Measurements from ENCODE around the gene LRFN3. TPM values are rescaled to one million over a fixed set of nuclear protein-coding genes. Genes with fewer than 3 reads are reported as not detected.

Gene LRFN3
- total RNA-seq, 6 experiments from 2014 or later = 15.3 to 21.0 (median 19.1) TPM

DNA sequence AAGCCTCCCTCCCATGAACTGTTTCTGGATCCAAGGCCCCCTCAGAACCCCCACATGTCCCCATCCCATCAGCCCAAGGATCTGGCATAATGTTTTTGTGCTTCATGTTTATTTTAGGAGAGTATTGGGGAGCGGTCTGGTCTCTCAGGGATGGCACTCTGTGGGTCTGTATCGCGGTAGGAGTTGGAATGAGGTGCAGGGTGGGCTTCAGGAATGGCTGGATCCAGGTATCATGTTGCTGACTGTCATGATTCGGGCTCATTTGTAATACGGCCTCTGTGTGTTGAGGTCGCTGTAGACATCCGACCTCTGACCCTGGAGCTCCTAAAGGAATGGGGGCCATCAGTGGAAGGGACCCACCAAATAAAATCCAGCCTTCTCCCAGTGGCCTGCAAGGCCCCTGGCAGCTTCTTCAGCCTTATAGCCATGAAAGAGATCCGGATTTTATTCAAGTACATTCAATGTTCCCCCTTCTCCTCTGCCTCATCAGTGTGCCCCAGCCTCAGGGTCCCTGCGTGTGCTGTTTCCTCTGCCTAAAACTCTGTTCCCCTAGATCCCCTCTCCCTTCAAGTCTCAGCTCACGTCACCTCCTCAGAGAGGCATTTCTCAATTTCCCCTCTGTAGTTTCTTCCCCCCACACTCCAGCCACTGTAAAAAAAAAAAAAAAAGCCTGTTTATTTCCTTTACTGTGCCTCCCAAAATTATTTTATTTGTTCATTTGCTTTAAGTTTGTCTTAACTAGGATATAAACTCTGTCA lies 31.7 kb upstream of the LRFN3 start:
- Mint-ChIP-seq H3K27ac (no peak overlapping the region), H3K36me3 (ENCODE audit: low read depth) (no peaks in the 10 kb centered on the region)
- DNase-seq = no peak

DNA sequence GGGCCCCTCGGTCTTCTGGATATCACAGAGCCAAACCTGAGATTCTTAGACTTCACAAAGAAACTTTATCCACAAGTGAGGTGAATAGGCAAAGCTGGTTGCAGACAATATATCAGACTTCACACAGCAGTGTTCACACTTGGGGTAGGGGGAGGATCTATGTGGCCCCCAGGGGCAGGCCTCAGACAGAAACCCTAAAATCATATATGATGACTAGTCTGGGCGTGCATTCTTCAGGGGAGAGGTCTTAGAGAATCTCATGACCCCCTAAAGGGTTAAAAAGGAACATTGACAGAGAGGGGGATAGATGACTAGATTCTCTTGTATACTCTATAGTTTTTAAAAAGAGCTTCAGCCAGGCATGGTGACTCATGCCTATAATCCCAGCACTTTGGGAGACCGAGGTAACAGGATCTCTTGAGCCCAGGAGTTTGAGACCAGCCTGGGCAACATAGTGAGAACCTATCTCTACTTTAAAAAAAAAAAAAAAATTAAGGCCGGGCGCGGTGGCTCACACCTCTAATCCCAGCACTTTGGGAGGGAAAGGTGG lies 30.9 kb upstream of the LRFN3 start:
- no peak overlapping the region for H3K27ac Mint-ChIP-seq
- H3K4me3 Mint-ChIP-seq = no peak overlapping the region
- H3K4me1 Mint-ChIP-seq (ENCODE audit: low read depth) = peaks cover 55% of the 10 kb centered on the region
- TF ChIP-seq, protein P1, sequence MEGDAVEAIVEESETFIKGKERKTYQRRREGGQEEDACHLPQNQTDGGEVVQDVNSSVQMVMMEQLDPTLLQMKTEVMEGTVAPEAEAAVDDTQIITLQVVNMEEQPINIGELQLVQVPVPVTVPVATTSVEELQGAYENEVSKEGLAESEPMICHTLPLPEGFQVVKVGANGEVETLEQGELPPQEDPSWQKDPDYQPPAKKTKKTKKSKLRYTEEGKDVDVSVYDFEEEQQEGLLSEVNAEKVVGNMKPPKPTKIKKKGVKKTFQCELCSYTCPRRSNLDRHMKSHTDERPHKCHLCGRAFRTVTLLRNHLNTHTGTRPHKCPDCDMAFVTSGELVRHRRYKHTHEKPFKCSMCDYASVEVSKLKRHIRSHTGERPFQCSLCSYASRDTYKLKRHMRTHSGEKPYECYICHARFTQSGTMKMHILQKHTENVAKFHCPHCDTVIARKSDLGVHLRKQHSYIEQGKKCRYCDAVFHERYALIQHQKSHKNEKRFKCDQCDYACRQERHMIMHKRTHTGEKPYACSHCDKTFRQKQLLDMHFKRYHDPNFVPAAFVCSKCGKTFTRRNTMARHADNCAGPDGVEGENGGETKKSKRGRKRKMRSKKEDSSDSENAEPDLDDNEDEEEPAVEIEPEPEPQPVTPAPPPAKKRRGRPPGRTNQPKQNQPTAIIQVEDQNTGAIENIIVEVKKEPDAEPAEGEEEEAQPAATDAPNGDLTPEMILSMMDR (IDR thresholded peaks at IDR 0.05) = no peak
- no peaks in the 10 kb centered on the region for H3K9me3 Mint-ChIP-seq
- no peak for DNase-seq
- no peaks in the 10 kb centered on the region for H3K36me3 Mint-ChIP-seq (ENCODE audit: low read depth)
- peaks cover 2% of the 10 kb centered on the region; the same call in 1 of the 2 replicates for H3K27me3 Mint-ChIP-seq (ENCODE audit: insufficient read depth)

More for the DNA sequence above, 31.7 kb upstream of the LRFN3 start:
- H3K9me3 Mint-ChIP-seq = no peaks in the 10 kb centered on the region
- no peak overlapping the region for H3K4me3 Mint-ChIP-seq
- H3K27me3 Mint-ChIP-seq (ENCODE audit: insufficient read depth) = peaks cover 2% of the 10 kb centered on the region; the same call in 1 of the 2 replicates
- TF ChIP-seq, protein P1 (IDR thresholded peaks at IDR 0.05) = no peak
- H3K4me1 Mint-ChIP-seq (ENCODE audit: low read depth) = peaks cover 55% of the 10 kb centered on the region

- Mint-ChIP-seq H3K27ac (no peak overlapping the region), H3K4me3 (no peak overlapping the region), H3K27me3 (ENCODE audit: insufficient read depth) (peaks cover 2% of the 10 kb centered on the region; the same call in 1 of the 2 replicates), H3K9me3 (no peaks in the 10 kb centered on the region), H3K36me3 (ENCODE audit: low read depth) (no peaks in the 10 kb centered on the region), H3K4me1 (ENCODE audit: low read depth) (peaks cover 44% of the 10 kb centered on the region)
- no peak for DNase-seq
- TF ChIP-seq, protein P1 (IDR thresholded peaks at IDR 0.05) = no peak
Observed at GRCh38 chr19:35907377-35907745, 28.8 kb upstream of the LRFN3 start.

GRCh38 chr19:35908010-35908441 lies 28.1 kb upstream of the LRFN3 start, which contains the start of gene TYROBP:
Gene TYROBP, minus strand, starts transcription at chr19:35908295. Its CDS starts 67 bp downstream, at chr19:35908228.
- Mint-ChIP-seq H3K27me3 (ENCODE audit: insufficient read depth) (peaks cover 2% of the 10 kb centered on the region; the same call in 1 of the 2 replicates), H3K36me3 (ENCODE audit: low read depth) (no peaks in the 10 kb centered on the region), H3K4me3 (no peak within 1 kb of the TSS), H3K27ac (no peak within 1 kb of the TSS), H3K9me3 (no peaks in the 10 kb centered on the region), H3K4me1 (ENCODE audit: low read depth) (peaks cover 37% of the 10 kb centered on the region)
- DNase-seq = no peak
- TF ChIP-seq, protein P1 (IDR thresholded peaks at IDR 0.05) = no peak

GRCh38 chr19:35908973-35909683 lies 27.0 kb upstream of the LRFN3 start:
- H3K27ac Mint-ChIP-seq = no peak overlapping the region
- DNase-seq = no peak
- TF ChIP-seq, protein P1 (IDR thresholded peaks at IDR 0.05) = no peak
- H3K36me3 Mint-ChIP-seq (ENCODE audit: low read depth) = no peaks in the 10 kb centered on the region
- H3K9me3 Mint-ChIP-seq = no peaks in the 10 kb centered on the region
- H3K4me1 Mint-ChIP-seq (ENCODE audit: low read depth) = peaks cover 36% of the 10 kb centered on the region
- no peak overlapping the region for H3K4me3 Mint-ChIP-seq
- no peaks in the 10 kb centered on the region for H3K27me3 Mint-ChIP-seq (ENCODE audit: insufficient read depth)

Data from HFFc6 (cell line).